Neural progenitor cell (in vitro differentiated cells): Measurements from ENCODE around the gene APIP. TPM values are rescaled to one million over a fixed set of nuclear protein-coding genes. Genes with fewer than 3 reads are reported as not detected.

ENCODE experiments used
- DNase-seq: peaks from one replicate; pipeline ENCODE4 v3.0.0-alpha.2; 2016; ENCODE audit warnings: low spot score
- H2AFZ ChIP-seq: fragments of 200-600 bp; sonication (generic); replicated peaks from 2 replicates; pipeline ENCODE4 v1.6.1; 2016; ENCODE audit warnings: antibody characterized with exemption
- H3F3A ChIP-seq: fragments of 200-600 bp; sonication (generic); 2 replicates; pipeline ENCODE4 v1.6.1; 2016; ENCODE audit warnings: antibody characterized with exemption, low read depth
- H3K27ac ChIP-seq: fragments of 200-600 bp; sonication (generic); 2 replicates; pipeline ENCODE4 v1.5.1; 2016; ENCODE audit warnings: mild to moderate bottlenecking
- H3K27me3 ChIP-seq: fragments of 200-600 bp; sonication (generic); 2 replicates; pipeline ENCODE4 v1.6.1; 2016; ENCODE audit warnings: mild to moderate bottlenecking, moderate library complexity
- H3K36me3 ChIP-seq: fragments of 200-600 bp; sonication (generic); 2 replicates; pipeline ENCODE4 v1.5.1; 2016
- H3K4me1 ChIP-seq: fragments of 200-600 bp; sonication (generic); 2 replicates; pipeline ENCODE4 v1.6.1; 2016; ENCODE audit warnings: mixed run types
- H3K4me2 ChIP-seq: fragments of 200-600 bp; sonication (generic); 2 replicates; pipeline ENCODE4 v1.6.1; 2016
- H3K4me3 ChIP-seq: fragments of 200-600 bp; sonication (generic); 2 replicates; pipeline ENCODE4 v1.5.1; 2016
- H3K79me2 ChIP-seq: fragments of 200-600 bp; sonication (generic); 2 replicates; pipeline ENCODE4 v1.6.1; 2016; ENCODE audit warnings: low read depth
- H3K9ac ChIP-seq: fragments of 200-600 bp; sonication (generic); 2 replicates; pipeline ENCODE4 v1.6.1; 2016
- H3K9me3 ChIP-seq: fragments of 200-600 bp; sonication (generic); 2 replicates; pipeline ENCODE4 v1.5.1; 2016; ENCODE audit warnings: low read depth
- H4K20me1 ChIP-seq: fragments of 200-600 bp; sonication (generic); 2 replicates; pipeline ENCODE4 v1.6.1; 2016; ENCODE audit warnings: low read depth
- H3K27ac Mint-ChIP-seq: 3 replicates; pipeline ENCODE4 v1.8.0; 2021; ENCODE audit warnings: mixed read lengths
- H3K27me3 Mint-ChIP-seq: 2 replicates; pipeline ENCODE4 v1.8.0; 2022; ENCODE audit warnings: low read depth, mild to moderate bottlenecking, inconsistent platforms, moderate library complexity, mixed read lengths; ENCODE audit not compliant: insufficient read depth
- H3K36me3 Mint-ChIP-seq: 3 replicates; pipeline ENCODE4 v1.8.0; 2021; ENCODE audit warnings: mixed read lengths
- H3K4me1 Mint-ChIP-seq: 3 replicates; pipeline ENCODE4 v1.8.0; 2021; ENCODE audit warnings: mixed read lengths
- H3K4me3 Mint-ChIP-seq: 3 replicates; pipeline ENCODE4 v1.8.0; 2021; ENCODE audit warnings: mild to moderate bottlenecking, moderate library complexity, mixed read lengths
- H3K9me3 Mint-ChIP-seq: 3 replicates; pipeline ENCODE4 v1.8.0; 2020; ENCODE audit warnings: mixed read lengths
- CTCF ChIP-seq: fragments of 200-600 bp; sonication (generic); IDR thresholded peaks from 2 replicates; pipeline ENCODE4 v1.5.1; 2017; ENCODE audit warnings: antibody characterized with exemption, mild to moderate bottlenecking
- EZH2 ChIP-seq: fragments of 200-600 bp; sonication (generic); IDR thresholded peaks from 2 replicates; pipeline ENCODE4 v1.6.1; 2017; ENCODE audit warnings: antibody characterized with exemption, mild to moderate bottlenecking, moderate library complexity
- EZH2phosphoT487 ChIP-seq: fragments of 200-600 bp; sonication (generic); IDR thresholded peaks from 2 replicates; pipeline ENCODE4 v1.6.1; 2017; ENCODE audit warnings: antibody characterized with exemption
- total RNA-seq: library from RNA; depleted of rRNA; stranded (reverse); fragments of >200 nt; gene quantifications from 2 replicates; pipeline ENCODE4 v1.2.3, GENCODE V29; 2015; ENCODE audit warnings: low replicate concordance

The APIP gene
- total RNA-seq, 1 donor from 2014 or later = 28.7 TPM

DNA sequence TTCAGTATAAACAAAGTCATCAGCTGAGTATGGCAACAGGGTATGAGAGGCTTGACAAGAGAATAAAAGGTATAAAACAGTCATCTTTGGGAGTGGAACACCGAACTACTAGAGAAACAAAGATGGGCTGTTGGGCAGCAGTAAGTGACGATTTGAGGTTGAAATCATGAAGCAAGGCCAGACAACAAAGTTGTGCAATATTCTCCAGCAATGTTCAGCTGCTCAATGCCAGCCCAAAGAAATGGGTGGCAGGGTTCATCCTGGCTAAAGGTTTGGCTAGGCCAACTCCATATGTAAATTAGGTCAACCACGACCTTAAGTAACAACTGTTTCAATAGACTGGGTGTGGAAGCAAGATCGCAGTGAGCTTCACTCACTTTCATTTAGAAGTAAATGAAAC, 6.2 kb downstream of the APIP start:
- Mint-ChIP-seq H3K27me3 (no peaks in the 10 kb centered on the region), H3K27ac (no peak overlapping the region), H3K4me1 (peaks cover under 1% of the 10 kb centered on the region), H3K4me3 (no peak overlapping the region), H3K9me3 (peaks cover 27% of the 10 kb centered on the region), H3K36me3 (peaks cover 36% of the 10 kb centered on the region)
- H3K27ac ChIP-seq = no peak overlapping the region
- no peak overlapping the region for H3K4me3 ChIP-seq
- no peak for TF ChIP-seq CTCF
- TF ChIP-seq EZH2phosphoT487 = no peak
- no peak for TF ChIP-seq EZH2
- no peak overlapping the region for H3K4me2 ChIP-seq
- H4K20me1 ChIP-seq = no peaks in the 10 kb centered on the region
- no peak for DNase-seq
- H3K27me3 ChIP-seq = no peaks in the 10 kb centered on the region
- H3K9ac ChIP-seq = no peak overlapping the region
- H2AFZ ChIP-seq = no peak overlapping the region
- peaks cover under 1% of the 10 kb centered on the region for H3K4me1 ChIP-seq
- peaks cover 5% of the 10 kb centered on the region for H3K79me2 ChIP-seq
- H3K9me3 ChIP-seq = no peaks in the 10 kb centered on the region
- H3K36me3 ChIP-seq = no peaks in the 10 kb centered on the region
- H3F3A ChIP-seq = peaks cover under 1% of the 10 kb centered on the region

- H3K4me2 ChIP-seq = no peak overlapping the region
- no peaks in the 10 kb centered on the region for H4K20me1 ChIP-seq
- no peak overlapping the region for H3K4me3 ChIP-seq
- Mint-ChIP-seq H3K27me3 (no peaks in the 10 kb centered on the region), H3K9me3 (peaks cover 32% of the 10 kb centered on the region), H3K4me1 (no peaks in the 10 kb centered on the region), H3K36me3 (peaks cover 40% of the 10 kb centered on the region), H3K27ac (no peak overlapping the region), H3K4me3 (no peak overlapping the region)
- TF ChIP-seq EZH2 (no peak), CTCF (no peak), EZH2phosphoT487 (no peak)
- H3K4me1 ChIP-seq = no peaks in the 10 kb centered on the region
- no peak overlapping the region for H3K27ac ChIP-seq
- no peak for DNase-seq
- H3K9me3 ChIP-seq = no peaks in the 10 kb centered on the region
- H3K79me2 ChIP-seq = peaks cover 4% of the 10 kb centered on the region
- H3K9ac ChIP-seq = no peak overlapping the region
- no peak overlapping the region for H2AFZ ChIP-seq
- H3K36me3 ChIP-seq = no peaks in the 10 kb centered on the region
- H3K27me3 ChIP-seq = no peaks in the 10 kb centered on the region
- no peaks in the 10 kb centered on the region for H3F3A ChIP-seq
Observed at GRCh38 chr11:34909415-34909814, 6.8 kb downstream of the APIP start.

DNA sequence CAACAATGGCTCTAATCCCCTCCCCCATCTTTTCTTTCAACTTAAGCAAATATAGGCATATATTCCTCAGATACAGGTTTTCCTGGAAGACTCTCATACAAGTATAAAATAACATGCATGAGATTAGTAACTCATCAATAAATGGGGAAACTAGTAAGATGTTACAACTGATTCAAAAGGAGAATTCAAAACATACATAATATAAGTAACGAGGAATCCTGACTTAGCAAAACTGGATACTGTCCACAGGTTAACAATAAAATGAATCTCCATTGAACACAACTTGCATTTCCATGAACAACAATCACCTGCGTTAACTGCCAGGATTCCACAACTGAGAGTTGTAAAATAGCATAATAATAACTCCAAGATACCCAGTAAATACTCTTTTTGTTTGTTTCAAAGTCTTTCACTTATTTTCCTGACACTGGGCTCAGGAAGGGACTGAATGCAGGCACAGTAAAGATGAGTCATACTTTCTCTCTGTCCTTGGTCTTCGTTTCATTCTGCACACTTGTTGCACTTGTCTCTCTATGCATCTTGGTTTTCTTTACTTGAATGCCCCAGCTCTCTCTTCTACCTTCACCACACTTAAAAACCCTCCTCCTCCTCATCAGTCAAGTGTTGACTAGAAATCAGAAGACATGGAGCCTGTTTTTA, 8.1 kb downstream of the APIP start:
- H3K27me3 ChIP-seq = no peaks in the 10 kb centered on the region
- H3K79me2 ChIP-seq = peaks cover 4% of the 10 kb centered on the region
- H3K27me3 Mint-ChIP-seq = no peaks in the 10 kb centered on the region
- no peak overlapping the region for H3K4me2 ChIP-seq
- H3K4me1 Mint-ChIP-seq = no peaks in the 10 kb centered on the region
- peaks cover 37% of the 10 kb centered on the region for H3K9me3 Mint-ChIP-seq
- no peaks in the 10 kb centered on the region for H4K20me1 ChIP-seq
- no peaks in the 10 kb centered on the region for H3K36me3 ChIP-seq
- H3K4me3 Mint-ChIP-seq = no peak overlapping the region
- H3F3A ChIP-seq = no peaks in the 10 kb centered on the region
- H3K4me3 ChIP-seq = no peak overlapping the region
- H3K4me1 ChIP-seq = no peaks in the 10 kb centered on the region
- no peak for DNase-seq
- no peak for TF ChIP-seq CTCF
- no peak for TF ChIP-seq EZH2
- no peak for TF ChIP-seq EZH2phosphoT487
- no peak overlapping the region for H2AFZ ChIP-seq
- H3K9ac ChIP-seq = no peak overlapping the region
- no peaks in the 10 kb centered on the region for H3K9me3 ChIP-seq
- peaks cover 39% of the 10 kb centered on the region for H3K36me3 Mint-ChIP-seq
- H3K27ac Mint-ChIP-seq = no peak overlapping the region
- no peak overlapping the region for H3K27ac ChIP-seq
